GM10248 (cell line): ENCODE data around the gene PRKACG.
"Not testable (repeated sequence)": the region's sequence is repeated elsewhere in the genome, so short reads cannot be mapped to it uniquely, and the experiment has no call there.

Experiments
- CTCF ChIA-PET: fragments of 300-600 bp; sonication (Branson Sonifier 250); formaldehyde crosslinking; extraction: SDS; loops from one replicate; lab custom pipeline; 2021; ENCODE audit warnings: antibody characterized with exemption; lab: Yijun Ruan, JAX
- POLR2A ChIA-PET: fragments of 350-650 bp; sonication (Branson Sonifier 250); formaldehyde crosslinking; extraction: SDS; loops from one replicate; lab custom pipeline; 2020; ENCODE audit warnings: antibody characterized with exemption; lab: Yijun Ruan, JAX
- DNase-seq: peaks from one replicate; pipeline ENCODE4 v3.0.0; 2012; ENCODE audit errors: extremely low spot score
- CTCF ChIP-seq: IDR thresholded peaks from 2 replicates; pipeline ENCODE4 v1.5.1; 2012; ENCODE audit warnings: mild to moderate bottlenecking, low read depth; ENCODE audit errors: extremely low read depth, missing control alignments, control extremely low read depth

Gene PRKACG

GRCh38 chr9:69014013-69014412, at the start of gene PRKACG:
Gene PRKACG, minus strand, starts transcription at chr9:69014113. Its CDS starts 21 bp downstream, at chr9:69014092.
- ChIA-PET POLR2A (no interaction called here), CTCF (interaction anchor here (0.8 to 1.5 kb wide), 2 partner anchors 11 to 430 kb away, joined by 3 to 4 read pairs; no protein-coding TSS in a partner anchor)

GRCh38 chr9:69062195-69062594, 48.3 kb upstream of the PRKACG start:
- DNase-seq, result no peak
- CTCF ChIA-PET, result interaction anchor here (1.4 to 3.8 kb wide), 2 partner anchors 8 to 27 kb away, joined by 3 to 17 read pairs; partner anchors contain the start of gene FXN
- no peak for TF ChIP-seq CTCF
- POLR2A ChIA-PET, result no interaction called here

More at GRCh38 chr9:69014013-69014412, at the start of gene PRKACG:
- no peak for DNase-seq
- TF ChIP-seq CTCF, result no peak

GRCh38 chr9:69060766-69061165, 46.9 kb upstream of the PRKACG start:
- no peak for TF ChIP-seq CTCF
- ChIA-PET CTCF (interaction anchor here (1.1 to 9.6 kb wide), 3 partner anchors 36 to 134 kb away, joined by 3 to 197 read pairs (median 3); no protein-coding TSS in a partner anchor), POLR2A (no interaction called here)
- no peak for DNase-seq

- no peak for DNase-seq
- CTCF ChIA-PET, result interaction anchor here (1.3 to 9.6 kb wide), 4 partner anchors 23 to 137 kb away, joined by 5 to 197 read pairs (median 30); partner anchors contain the start of gene FXN
- no peak for TF ChIP-seq CTCF
- POLR2A ChIA-PET, result no interaction called here
These were observed 44.2 kb upstream of the PRKACG start for GRCh38 chr9:69058101-69058500.

GRCh38 chr9:69056191-69056815, 42.4 kb upstream of the PRKACG start:
- no peak for DNase-seq
- no peak for TF ChIP-seq CTCF
- ChIA-PET CTCF (interaction anchor here (1.0 to 9.6 kb wide), 5 partner anchors 14 to 139 kb away, joined by 4 to 197 read pairs (median 5); partner anchors contain the start of gene FXN), POLR2A (interaction anchor here (0.6 kb wide), 1 partner anchor 137 kb away, joined by 4 read pairs; no protein-coding TSS in a partner anchor)

- ChIA-PET CTCF (interaction anchor here (0.8 to 9.6 kb wide), 14 partner anchors 8 to 147 kb away, joined by 3 to 197 read pairs (median 7); partner anchors contain the start of gene FXN), POLR2A (interaction anchor here (0.6 kb wide), 1 partner anchor 33 kb away, joined by 7 read pairs; no protein-coding TSS in a partner anchor)
- DNase-seq, result no peak
- no peak for TF ChIP-seq CTCF
These were observed 41.1 kb upstream of the PRKACG start for GRCh38 chr9:69054989-69055388.

- POLR2A ChIA-PET, DNase-seq: not testable (repeated sequence)
- CTCF ChIA-PET, result interaction anchor here (1.3 kb wide), 1 partner anchor 151 kb away, joined by 3 read pairs; no protein-coding TSS in a partner anchor
These were observed 37.0 kb upstream of the PRKACG start for GRCh38 chr9:69050936-69051335.
